GM18498 (cell line): ENCODE results near the gene RSPH9.
"Not testable (repeated sequence)": the region's sequence is repeated elsewhere in the genome, so short reads cannot be mapped to it uniquely, and the experiment has no call there.

Source experiments
- ATAC-seq: cut with Tn5 transposase; IDR thresholded peaks from one replicate; pipeline ENCODE4 v1.9.1; 2021; ENCODE audit warnings: mild to moderate bottlenecking, moderate library complexity; ENCODE audit not compliant: unreplicated experiment

The RSPH9 gene

GRCh38 chr6:43682724-43683429, 38.0 kb downstream of the RSPH9 start:
- ATAC-seq, result no peak

GRCh38 chr6:43683708-43684455, 39.0 kb downstream of the RSPH9 start:
- no peak for ATAC-seq

- peak; percentile 7 for ATAC-seq
Measured at GRCh38 chr6:43687079-43687436, 42.2 kb downstream of the RSPH9 start.

GRCh38 chr6:43687437-43688347, 42.9 kb downstream of the RSPH9 start, which contains the start of gene MRPS18A:
MRPS18A (minus strand) TSS chr6:43687791; CDS start chr6:43687779, 12 bp downstream.
- peak; percentile 94 for ATAC-seq

- no peak for ATAC-seq
Measured at GRCh38 chr6:43689421-43689820, 44.6 kb downstream of the RSPH9 start.

- no peak for ATAC-seq
Measured at GRCh38 chr6:43695215-43695966, 50.6 kb downstream of the RSPH9 start.

GRCh38 chr6:43695967-43696291, 51.1 kb downstream of the RSPH9 start:
- no peak for ATAC-seq

- no peak for ATAC-seq
Measured at GRCh38 chr6:43697421-43697820, 52.6 kb downstream of the RSPH9 start.

- no peak for ATAC-seq
Measured at GRCh38 chr6:43698584-43699349, 53.9 kb downstream of the RSPH9 start.

- ATAC-seq, result no peak
Measured at GRCh38 chr6:43699564-43700186, 54.8 kb downstream of the RSPH9 start.

- not testable (repeated sequence) for ATAC-seq
Measured at GRCh38 chr6:43700939-43701560, 56.2 kb downstream of the RSPH9 start.

GRCh38 chr6:43702171-43702533, 57.3 kb downstream of the RSPH9 start:
- no peak for ATAC-seq

- no peak for ATAC-seq
Measured at GRCh38 chr6:43702534-43703440, 58.0 kb downstream of the RSPH9 start.

- no peak for ATAC-seq
Measured at GRCh38 chr6:43703512-43704429, 58.9 kb downstream of the RSPH9 start.

- ATAC-seq, result no peak
Measured at GRCh38 chr6:43705996-43706395, 61.2 kb downstream of the RSPH9 start.

GRCh38 chr6:43706788-43707187, 62.0 kb downstream of the RSPH9 start:
- no peak for ATAC-seq

- ATAC-seq, result no peak
Measured at GRCh38 chr6:43707269-43707668, 62.4 kb downstream of the RSPH9 start.
